Activated CD4-positive, CD25-positive, alpha-beta regulatory T cell treated with anti-CD3 and anti-CD28 coated beads, Interleukin-2, amount 50 U/mL, for 24 hours (primary cell): ENCODE data around the gene RMI2.
A peak's percentile ranks its signal among the peaks of the same experiment; 100 is the strongest.

Experiments used
- ATAC-seq, 2 donors: fragments of 150-1000 bp; cut with Tn5 transposase; one replicate each; pipeline ENCODE4 v1.10.0; 2021; ENCODE audit warnings: mild to moderate bottlenecking in 1 of 2, moderate library complexity in 1 of 2

Gene RMI2

DNA sequence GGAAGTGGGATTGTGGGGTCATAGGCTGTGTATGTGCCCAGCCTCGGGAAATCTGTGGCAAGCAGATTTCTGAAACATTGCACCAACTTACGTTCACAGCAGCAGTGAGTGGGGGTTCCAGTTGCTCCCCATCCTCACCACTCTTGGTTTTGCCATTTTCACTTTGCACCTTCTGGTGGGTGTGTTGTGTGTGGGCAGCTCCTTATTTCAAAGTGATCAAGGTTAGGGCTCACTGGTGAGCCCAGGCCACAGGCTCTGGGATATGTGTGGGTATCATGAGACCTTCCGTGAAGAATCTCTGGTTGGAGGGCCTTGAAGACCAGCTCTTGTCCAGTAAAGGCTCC, 34.7 kb upstream of the RMI2 start:
- ATAC-seq, result no peak

DNA sequence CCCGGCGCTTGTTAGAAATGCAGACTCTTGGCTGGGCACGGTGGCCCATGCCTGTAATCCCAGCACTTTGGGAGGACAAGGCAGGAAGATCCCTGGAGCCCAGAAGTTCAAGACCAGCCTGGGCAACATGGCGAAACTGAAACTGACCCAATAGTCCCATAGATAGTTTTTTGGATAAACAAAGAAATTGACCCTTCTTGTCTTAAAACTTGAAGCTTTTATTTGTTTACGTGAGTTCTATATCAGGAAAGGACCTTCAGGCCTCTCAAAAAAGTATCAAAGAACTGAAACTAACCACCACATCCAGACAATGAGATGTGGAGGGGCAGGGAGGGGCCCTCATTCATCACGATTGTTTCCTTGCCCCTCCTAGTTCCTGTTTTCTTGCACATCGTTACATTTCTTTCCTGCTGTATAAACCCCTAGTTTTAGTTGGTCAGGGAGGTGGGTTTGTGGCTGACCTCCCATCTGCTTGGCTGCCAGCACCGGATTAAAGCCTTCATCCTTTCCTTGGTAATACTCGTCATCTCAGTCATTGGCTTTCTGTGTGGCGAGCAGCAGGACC, 34.2 kb upstream of the RMI2 start:
- no peak for ATAC-seq

DNA sequence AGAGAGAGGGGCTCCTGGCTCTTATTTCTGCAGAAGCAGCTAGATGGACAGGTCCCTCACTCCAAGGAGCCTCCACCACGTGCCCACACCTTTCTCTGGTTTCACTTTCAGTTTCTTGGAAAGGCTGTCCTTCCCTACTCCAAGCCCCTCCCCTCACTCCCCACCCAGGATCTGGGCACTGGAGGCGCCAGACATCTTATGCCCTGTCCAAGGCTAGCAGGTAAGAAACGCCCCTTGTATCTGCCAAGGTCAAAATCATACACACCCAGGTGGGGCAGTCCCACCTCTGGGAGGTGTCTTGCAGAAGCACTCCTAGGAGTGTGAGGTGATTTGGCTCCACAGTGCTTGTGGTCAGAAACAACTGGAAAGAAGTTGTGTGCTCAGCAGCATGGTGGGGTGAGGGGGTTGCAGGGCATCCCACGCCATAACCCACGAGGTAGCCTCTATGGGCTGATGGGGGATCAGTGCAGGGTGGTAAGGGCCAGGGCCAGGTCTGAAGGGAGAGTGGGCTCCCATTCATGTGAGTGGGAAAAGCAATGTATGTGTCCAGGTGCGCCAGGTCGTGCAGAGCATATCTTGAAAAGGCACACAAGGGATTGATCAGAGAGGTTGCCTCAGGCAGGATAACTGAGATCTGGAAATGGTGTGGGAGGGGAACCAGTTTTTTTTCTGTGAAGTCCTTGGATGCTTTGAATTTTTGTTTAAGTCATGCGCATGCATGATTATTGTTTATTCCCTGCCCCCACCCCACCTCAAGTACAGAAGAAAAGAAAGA, 32.4 kb upstream of the RMI2 start:
- ATAC-seq, result no peak

DNA sequence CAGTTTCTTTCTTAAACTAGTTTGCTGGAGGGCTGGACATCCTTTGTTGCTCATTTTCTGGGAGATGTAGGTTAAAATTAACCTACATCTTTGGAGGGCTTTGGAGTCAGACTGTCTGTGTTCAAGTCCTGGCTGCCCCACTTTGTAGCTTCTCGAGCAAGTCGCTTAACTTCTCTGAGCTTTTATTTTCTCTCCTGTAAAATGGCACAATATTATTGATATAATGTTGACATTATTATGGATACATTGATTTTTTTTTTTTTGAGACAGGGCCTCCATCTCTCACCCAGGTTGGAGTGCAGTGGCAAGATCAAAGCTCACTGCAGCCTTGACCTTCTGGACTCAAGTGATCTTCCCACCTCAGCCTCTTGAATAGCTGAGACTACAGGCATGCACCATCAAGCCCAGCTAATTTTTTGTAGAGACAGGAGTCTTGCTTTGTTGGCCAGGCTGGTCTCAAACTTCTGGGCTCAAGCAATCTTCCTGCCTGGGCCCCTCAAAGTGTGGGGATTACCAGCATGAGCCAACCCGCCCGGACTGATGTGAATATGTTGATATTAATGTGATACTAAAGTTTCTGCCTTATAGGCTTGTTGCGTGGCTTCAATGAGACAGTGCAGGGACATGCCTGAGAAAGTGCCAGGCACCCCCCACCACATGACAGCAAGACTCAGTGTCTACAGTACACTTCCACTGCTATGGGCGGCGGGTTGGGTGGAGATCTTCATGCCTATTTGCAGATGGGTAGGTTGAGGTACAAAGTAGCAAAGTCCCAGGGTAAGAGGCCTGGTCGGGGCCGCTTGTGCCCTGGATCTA, 31.6 kb upstream of the RMI2 start:
- no peak for ATAC-seq

DNA sequence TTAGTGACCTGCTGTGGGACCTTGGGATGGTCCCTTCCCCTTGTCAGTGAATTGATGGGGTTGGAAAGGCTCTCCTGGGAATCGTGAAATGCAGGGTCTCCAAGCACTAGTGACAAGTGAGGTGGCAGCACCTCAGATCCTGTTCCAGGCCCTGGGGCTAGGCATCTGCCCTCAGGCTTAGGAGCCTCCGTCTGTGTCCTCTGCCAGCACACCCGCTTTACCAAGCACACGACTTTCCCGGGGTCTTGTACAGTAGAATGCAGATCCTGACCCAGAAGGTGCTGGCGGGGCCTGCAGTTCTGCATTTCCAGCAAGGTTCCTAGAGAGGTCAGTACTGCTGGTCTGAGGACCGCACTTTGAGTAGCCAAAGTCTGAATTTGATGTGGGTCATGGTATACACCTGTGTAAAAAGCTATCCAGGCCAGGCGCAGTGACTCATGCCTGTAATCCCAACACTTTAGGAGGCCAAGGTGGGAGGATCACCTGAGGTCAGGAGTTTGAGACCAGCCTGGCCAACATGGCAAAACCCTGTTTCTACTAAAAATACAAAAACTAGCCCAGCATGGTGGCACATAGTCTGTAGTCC, 30.9 kb upstream of the RMI2 start:
- ATAC-seq, result no peak

DNA sequence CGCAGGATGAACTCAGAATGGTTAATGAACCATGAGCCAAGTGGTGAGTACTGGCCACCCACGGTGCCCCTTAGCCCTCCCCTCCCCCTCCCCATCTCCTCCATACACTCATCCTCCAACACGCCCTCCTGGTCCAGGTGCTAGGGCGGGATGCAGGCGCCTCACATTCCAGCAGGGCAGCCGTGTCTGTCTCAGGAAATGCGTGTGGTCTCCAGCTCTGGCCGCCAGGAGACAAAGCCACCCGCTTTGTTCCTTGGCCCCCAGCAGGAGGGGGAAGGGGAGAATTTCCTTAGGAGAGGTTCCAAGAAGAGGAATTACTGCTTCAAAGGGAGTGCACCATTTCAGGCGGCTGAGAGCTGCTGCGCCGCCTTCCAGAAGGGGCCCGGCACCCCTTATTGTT, 29.7 kb upstream of the RMI2 start:
- no peak for ATAC-seq

DNA sequence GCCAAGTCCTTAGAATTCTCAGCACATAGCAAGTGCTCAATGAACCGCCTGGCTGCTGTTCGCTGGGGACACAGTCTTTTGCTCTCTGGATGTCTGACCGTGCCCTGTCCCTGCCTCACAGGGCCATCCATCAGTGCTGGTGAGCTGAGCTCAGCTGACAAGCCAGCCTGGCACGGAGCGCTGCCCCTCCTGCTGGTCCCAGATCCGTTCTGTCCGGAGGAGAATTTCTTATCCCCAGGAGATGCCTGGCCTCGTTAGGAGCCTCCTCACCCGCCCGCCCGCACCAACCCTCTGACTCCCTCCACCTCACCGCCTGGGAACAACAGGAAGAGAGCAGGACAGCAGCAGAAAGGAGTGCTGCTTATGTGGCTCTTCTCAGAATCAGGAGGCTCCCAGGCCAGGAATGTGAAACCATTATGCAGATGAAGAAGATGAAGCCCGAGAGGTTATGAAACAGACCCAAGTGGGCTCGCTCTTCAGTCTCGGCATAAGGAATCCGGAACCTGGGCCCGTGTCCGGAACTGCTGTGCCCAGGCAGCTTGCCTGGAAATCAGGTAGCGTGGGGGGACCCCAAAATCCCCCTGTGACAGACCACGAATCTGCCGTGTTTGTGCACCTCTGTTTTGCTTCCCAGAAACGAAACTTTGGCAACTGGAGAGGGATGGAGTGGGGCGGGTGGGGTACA, 28.8 kb upstream of the RMI2 start:
- ATAC-seq, result no peak

DNA sequence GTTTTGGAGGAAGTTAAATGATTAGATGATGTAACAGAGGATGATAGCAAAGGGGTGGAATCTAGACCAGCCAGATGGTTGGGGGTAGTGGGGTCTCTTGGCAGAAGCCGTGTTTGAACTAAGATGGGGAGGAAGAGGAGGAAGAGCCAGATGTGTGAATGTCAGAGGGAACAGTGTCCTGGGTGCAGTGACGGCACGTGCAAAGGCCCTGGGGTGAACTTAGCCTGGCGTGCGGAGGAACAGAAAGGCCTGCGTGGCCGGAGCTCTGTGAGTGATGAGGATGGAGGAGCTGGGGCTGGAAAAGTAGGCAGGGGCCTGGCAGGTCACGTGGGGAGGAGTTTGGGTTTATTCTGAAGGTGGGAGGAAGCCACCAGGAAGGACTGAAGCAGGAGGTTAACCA, 26.4 kb upstream of the RMI2 start:
- ATAC-seq, result no peak

DNA sequence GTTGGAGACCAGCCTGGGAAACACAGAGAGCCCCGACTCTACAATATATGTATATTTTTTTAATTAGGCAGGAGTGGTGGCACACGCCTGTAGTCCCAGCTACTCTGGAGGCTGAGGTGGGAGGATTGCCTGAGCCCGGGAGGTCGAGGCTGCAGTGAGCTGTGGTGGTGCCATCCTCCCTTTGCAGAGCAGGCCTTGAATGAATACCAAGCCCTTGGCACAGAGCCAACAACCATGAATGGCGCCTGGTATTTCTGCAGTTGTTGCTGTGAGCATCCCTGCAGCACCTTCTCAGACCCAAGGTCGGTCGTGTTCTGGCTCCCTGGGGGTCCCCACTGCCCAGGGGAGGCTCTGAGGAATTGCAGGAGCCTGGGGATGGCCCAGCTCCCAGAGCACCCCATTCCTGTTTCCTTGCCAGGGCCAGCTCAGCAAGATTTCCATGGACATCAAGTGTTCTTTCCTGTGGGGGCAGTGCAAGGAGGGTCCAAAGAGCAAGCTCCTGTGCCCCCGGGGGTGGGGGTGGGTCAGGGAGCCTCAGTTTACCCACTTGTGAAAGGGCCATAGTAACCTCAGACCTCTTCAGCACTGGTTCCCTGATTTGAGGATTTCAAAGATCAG, 25.6 kb upstream of the RMI2 start:
- no peak for ATAC-seq

DNA sequence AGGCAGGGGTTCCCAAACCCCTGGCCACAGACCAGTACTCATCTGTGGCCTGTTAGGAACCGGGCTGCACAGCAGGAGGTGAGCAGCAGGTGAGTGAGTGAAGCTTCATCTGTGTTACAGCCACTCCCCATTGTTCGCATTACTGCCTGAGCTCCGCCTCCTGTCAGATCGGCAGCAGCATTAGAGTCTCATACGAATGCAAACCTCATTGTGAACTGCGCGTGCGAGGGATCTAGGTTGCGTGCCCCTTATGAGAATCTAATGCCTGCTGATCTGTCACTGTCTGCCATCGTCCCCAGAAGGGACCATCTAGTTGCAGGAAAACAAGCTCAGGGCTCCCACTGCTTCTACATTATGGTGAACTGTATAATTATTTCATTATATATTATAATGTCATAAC, 25.1 kb upstream of the RMI2 start:
- no peak for ATAC-seq

DNA sequence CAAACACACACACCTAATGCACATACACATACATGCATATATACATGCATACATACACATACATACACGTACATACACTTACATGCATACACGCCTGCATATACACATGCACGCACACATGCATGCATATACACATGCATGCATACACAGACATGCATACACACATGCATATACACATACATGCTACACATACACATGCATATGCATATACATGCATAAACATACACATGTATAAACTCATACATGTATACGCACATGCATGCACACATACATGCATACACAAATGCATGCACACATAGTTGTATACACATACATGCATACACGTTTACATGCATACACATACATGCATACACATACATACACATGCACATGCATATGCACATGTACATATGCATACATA, 23.6 kb upstream of the RMI2 start:
- no peak for ATAC-seq

DNA sequence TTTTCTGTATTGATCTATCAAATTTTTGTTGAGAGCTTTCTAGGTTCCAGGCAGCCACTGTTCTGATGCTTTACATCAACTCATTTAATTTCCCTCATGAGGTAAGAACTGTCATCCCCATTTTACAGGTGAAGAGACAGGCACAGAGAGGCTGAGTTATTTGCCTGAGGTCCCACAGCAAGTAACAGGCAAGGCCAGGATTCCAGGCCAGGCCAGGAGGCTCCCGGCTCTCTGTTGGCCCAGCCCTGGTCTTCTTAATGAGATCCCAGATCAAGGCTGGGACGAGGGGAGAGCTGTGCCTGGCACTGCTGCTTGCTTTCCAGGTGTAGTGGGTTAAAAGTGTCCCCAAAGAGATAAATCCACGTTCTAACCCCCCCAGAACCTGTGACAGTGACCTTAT, 22.4 kb upstream of the RMI2 start:
- ATAC-seq, result no peak

DNA sequence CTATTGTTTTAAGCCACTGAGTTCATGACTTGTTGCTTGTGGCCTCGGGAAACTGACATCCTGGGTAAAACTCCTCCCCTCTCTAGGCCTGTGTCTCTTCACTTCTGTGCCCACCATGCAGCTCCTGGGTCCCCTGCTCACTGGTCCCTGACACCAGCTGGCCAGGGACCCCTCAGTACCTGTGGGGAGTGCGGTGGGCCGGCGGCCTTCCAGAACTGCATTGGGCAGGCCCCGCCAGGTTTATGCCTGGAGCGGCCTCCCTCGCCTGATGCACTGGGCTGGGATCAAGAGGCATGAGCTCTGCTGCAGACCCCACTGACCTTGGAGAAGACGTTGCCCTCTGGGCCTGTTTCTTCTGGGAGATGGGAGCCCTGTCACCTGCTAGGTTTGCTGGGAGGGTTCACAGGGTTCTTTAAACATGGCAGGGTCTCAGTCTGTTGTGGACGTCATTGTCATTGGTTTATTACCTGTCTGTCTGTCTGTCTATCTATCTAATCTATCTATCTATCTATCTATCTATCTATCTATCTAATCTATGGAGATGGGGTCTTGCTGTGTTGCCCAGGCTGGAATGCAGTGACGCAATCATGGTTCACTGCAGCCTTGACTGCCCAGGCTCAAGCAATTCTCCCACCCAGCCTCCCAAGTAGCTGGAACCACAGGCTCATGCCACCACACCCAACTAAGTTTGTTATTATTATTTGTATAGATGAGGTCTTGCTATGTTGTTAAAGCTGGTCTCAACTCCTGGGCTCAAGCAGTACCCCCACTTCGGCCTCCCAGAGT, 21.5 kb upstream of the RMI2 start:
- no peak for ATAC-seq

DNA sequence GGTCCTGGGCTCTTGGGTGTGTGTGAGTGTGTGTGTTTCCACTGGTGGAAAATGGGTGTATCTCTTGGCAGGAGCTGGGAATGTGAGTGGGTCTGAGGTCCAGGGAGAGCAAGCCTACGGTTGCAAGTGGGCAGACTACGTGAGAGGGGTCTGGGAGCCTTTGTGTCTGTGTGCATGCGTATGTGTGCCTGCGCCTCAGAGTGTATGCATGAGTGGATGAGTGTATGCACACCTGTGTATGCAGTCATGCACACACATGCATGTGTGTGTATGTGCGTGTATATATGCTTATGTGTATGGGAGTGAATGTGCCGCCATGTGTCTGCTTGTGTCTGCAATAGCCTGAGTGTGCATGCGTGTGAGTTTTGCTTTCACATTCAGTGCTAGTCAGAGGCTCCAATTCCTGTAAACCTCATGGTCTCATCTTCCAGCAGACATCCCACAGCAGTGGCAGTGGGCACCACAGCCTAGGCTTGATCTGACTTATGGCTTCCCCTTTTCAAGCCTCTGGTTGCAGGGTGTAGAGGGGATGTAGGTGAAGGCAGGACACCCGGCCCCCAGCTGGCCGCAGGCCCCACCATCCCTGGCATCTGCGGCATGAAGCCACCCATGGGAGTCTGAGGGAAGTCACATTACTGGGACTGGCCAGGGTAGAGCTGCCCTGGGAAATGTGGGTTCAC, 19.7 kb upstream of the RMI2 start:
- ATAC-seq, result peak; percentile 52 to 57

DNA sequence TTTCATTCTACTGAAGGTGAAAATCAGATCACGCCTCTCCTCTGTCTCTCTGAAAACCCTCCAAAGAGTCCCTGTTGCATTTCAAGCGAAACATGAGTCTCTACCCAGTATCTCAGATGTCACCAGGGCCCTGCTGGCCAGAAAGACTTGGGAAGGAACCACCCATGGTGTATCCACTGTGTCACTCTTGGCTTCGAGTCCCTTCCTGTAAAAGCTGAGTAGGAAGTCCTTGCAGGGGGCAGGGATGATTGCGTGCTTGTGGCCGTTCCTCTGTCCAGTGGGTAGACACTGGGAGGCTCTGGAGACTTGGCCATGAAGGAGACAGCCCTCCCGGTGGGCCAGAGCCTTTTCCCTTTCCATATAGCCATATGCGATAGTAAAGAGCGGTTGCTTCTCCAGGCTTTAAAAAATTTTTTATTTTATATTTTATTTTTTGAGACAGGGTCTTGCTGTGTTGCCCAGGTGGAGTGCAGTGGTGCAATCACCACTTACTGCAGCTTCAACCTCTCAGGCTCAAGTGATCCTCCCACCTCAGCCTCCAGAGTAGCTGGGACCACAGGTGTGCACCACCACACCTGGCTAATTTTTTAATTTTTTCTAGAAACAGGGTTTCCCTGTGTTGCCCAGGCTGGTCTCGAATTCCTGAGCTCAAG, 19.0 kb upstream of the RMI2 start:
- peak in 1 of 2 donors; percentile 18 for ATAC-seq

DNA sequence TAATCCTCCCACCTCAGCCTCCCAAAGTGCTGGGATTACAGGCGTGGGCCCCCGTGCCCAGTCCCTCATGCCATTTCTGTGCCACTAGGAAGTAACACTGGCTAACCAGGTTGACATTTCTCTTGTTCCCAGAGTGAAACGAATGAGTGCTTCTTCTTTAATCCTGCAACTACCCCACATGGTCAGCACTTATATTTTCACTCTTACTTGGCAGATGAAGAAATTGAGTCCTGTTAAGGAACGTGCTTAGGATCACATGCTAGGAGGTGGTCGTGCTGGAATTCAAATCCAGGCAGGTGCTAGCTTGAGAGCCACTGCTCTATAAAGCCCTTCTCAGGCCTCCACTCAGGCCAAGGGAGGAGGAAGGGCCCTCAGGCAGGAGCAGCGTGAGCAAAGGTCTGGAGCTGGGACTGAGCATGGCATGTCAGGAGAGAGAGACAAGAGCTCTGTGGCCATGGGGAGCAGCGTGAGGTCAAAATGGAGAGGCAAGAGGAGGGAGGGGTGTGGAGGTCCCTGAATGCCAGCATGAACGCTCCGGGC, 18.5 kb upstream of the RMI2 start:
- ATAC-seq, result no peak

DNA sequence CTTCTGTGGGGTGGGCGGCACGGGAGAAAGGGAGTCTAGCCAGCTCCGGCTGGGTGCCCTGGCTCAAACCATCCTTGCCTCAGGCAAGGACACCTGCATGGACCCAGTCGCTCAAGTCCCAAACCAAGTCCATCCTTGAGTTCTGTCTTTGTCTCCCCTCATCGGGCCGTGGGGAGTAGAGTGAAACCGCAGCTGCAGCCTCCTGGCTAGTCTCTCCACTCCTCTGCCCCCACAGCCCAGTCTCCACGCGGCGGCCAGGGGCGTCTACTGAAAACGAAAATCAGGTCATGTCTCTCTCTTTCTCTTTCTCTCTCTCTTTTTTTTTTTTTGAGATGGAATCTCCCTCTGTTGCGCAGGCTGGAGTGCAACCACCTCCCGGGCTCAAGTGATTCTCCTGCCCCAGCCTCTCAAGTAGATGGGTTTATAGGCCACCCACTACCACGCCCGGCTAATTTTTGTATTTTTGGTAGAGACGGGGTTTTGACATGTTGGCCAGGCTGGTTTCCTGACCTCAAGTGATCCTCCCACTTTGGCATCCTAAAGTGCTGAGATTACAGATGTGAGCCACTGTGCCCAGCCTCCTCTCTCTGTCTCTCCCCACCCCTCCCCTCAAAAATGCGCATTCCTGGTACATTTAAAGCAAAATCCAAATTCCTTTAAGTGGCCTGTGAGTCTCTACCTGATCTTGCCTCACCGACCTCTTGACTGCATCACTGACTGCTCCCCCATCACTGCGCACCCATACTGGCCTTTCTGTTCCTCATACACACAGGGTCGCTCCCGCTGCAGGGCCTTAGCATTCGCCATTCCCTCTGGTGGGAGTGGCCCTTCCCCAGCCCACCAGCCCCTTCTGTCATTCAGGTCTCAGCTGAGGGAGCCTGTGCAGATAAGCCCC, 17.7 kb upstream of the RMI2 start:
- peak; percentile 8 to 14 for ATAC-seq

DNA sequence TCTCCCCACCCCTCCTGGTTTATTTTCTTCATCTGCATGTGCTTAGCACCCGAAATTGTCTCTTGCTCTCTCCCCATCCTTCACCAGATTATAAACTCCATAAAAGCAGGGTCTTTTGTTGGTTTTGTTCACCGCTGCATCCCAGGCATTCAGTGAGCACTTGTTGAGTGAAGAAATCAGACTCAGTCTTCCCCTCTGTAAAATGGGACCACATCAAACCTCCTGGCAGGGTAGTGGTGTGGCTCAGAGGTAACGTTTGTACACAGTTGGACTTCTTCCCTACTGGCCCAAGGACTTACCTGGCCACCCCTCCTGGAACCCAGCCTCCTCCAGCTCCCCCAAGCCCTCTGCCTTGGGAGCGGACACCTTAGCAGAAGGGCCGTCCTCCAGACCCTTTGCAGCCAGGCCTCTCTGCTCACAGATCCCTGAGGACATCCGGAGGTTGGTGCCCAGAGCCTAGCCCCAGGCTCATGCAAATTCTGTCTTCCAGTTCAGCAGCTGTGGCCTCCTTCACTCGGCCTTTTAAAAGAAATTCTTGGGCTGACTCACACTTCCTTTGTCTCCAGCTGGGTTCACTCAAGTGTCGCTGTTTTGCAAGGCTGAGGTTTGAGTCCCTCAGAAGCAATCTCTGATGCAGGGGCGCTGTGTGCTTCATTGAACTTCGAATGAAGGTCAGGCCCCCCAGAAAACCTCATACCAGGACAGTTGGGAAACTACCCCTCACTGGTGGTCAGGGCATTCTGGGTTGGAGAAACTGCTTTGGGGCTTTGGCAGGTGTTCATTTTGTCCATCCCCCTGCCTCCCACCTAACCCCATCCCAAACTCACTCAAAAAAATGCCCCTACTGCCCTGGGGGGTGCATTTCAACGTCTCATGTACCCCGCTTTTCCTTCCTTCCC, 16.8 kb upstream of the RMI2 start:
- ATAC-seq, result peak; percentile 77 to 80
